GM21515 (cell line): ENCODE measurements around the gene TMEM117.
A peak's percentile ranks its signal among the peaks of the same experiment; 100 is the strongest.

ENCODE experiments used
- ATAC-seq: cut with Tn5 transposase; IDR thresholded peaks from one replicate; pipeline ENCODE4 v1.9.1; 2021; ENCODE audit not compliant: unreplicated experiment

Gene TMEM117

DNA sequence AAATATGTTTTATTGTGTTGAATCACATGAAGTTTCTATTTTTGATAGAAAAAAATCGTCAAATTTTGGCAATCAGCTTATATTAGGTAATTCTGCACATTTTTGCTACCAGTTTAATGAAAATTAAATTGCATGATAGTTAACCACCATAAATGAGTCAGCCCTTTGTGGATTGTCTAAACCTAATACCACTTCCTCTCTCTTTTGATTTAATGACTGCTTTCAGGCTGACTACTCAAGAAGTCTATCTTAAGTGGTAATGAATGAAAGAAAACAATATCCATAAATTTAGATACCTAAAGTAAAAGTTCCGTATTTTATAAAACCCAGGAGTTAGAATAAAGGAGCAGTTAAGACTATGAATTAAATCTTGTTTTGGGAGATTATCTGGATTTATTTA is 450.5 kb downstream of the TMEM117 start:
- ATAC-seq = no peak

DNA sequence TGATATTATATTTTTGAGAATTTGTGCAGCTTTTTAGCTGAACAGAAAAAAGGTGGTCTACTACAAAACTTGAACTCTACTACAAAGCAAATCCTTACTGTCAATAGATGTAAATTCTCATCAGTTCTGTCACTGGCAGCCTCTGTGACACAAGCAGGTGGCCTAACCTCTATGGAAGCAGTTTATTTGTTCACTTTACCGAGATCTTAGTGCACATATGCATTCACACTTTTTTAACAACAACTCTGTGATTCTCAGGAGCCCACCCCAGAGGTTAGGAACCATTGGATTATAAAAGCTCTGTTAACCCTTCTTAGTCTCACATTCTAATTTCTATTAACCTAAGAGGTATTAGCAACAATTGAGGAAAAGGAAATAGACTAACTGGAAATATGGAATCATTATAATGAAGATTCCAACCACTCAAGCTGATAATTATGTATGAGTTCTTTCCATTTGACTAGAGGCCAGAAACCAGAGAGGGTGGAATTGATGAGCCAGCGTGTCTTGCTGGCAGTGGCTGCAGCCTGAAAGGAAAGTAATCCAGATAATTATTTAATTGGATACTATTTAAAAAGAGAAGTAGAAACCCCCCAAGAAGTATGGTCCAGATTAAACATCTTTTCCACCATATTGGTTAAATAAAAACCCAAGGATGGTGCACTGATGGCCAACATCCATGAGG is 451.1 kb downstream of the TMEM117 start:
- ATAC-seq = no peak

DNA sequence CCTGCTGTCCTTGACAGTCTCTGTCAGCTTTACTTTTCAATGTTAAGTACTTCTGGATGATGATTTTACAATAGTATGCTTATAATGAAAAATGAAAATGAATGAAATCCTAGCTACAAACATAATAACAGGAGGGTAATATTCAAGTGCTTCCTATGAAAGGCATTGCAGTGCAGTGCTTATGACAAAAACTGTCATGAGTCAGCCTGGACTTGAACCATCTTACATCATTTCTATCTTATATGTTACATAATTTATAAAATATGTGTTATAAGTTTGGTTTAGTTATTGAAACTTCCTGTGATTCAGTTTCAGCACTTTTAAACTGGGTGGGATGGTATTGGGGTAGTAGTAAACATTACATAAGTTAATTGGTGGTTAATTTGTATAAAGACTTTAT is 451.7 kb downstream of the TMEM117 start:
- no peak for ATAC-seq

DNA sequence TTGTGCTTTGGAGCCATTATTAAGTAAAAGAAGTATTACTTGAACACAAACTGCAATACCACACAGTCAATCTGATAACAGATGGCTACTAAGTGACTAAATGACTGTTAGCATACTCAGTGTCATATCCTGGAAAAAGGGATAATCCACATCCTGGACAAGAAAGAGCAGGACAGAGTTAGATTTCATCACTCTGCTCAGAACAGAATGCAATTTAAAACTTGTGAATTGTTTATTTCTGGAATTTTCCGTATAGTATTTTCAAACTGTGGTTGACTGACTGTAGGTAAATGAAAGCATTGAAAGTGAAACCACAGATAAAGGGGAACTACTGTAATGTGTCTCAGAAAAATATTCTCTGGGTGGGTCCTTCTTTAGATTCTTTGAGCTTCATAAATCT is 458.8 kb downstream of the TMEM117 start:
- ATAC-seq = peak; percentile 93

DNA sequence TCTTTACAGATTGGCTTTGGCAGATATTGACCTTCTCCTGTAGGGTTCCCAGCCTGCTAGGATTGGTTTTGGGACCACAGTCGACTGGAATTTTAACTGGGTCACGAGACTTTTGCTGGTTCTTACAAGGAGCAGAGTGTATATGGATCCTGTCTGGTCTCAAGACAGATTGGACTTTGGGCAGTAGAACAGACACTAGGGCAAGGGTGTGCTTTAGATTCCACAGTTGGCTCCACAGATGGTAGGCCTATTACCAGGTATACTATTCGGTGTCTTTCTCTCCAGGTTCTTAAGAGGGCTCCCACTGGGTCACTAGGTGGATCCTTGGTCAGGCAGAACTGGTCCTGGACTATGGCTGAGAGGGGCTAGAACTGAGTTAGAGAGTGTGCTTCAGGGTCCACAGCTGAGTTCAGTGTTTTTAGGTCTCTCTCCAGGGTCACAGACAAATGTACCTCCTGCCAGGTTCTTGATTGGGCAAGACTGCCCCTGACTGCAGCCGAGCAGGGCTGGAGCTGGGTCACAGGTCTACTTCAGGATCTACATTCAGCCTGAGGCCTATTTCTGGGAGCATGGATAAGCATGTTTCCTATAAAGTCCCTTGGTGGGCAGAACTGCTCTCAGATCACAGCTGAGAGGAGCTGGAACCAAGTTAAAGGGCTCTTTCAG is 460.2 kb downstream of the TMEM117 start:
- no peak for ATAC-seq

DNA sequence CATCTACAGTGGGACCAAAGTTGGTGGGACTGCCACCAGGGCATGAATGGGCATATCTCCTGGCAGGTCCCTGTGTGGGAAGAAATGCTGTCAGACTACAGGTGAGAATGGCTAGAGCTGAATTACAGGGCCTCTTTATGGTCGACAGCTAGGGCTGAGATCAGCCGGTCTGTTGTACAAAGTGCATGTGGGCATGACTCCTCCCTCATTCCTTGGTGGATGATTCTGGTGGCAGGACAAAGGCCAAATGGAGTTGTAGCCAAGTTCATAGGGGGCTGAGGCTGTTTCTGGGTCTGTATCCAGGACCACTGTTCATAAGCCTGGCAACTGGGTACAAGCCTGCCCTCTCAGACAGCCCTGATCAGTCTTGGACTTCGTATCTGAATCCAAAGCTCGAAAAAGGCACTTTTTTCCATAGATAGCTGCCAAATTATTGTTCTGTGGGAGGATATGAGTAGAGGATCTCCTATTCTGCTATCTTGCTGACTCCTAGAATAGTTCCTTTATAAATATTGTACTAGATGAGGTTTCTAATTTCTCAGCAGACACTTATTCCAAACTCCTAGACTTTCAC is 460.8 kb downstream of the TMEM117 start:
- ATAC-seq = no peak

DNA sequence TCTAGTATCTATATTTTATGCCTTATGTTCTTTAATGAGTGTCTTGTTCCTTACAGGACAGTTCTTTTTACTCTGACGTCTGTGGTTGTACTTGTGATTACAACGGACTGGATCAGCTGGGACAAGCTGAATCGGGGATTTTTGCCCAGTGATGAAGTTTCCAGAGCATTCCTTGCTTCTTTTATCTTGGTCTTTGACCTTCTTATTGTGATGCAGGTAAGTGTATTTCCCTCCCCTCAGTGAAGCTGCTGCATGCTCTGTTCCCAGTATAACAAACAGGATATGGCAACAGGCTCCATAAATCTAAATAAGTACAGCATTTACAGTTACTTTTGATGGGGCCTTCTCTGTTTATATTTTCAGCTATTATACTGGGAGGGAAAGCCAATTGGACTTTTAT is 463.6 kb downstream of the TMEM117 start:
- ATAC-seq = no peak

DNA sequence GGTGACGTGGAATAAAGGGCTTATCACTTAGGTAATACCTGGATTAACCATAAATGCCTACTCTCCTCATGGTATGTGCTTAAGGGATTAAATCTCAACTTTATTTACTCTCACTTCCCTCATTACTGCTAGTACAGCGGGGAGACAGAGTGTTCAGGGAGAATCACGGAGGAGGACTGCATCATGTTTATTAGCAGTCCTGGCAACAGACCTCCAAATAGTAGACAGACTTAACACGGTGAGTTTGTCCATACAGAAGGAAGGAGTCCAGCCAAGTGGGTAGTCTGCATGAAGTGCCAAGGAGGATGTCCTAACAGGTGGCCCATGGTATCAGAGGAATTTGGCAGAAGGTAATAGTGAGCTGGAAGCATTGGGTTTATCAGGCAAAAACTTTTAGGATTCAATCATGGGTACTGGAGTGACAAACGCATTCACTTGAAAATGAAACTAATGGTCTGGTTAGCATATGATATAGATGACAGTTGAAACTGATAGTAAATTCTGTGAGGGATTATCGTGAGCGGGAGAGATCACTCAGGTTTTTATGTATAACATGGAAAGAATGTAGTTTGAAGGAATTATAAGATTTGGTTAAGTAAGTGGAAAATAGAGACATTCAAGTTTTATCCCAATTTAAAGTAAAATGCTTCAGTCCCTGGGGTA is 471.8 kb downstream of the TMEM117 start:
- ATAC-seq = peak; percentile 61

DNA sequence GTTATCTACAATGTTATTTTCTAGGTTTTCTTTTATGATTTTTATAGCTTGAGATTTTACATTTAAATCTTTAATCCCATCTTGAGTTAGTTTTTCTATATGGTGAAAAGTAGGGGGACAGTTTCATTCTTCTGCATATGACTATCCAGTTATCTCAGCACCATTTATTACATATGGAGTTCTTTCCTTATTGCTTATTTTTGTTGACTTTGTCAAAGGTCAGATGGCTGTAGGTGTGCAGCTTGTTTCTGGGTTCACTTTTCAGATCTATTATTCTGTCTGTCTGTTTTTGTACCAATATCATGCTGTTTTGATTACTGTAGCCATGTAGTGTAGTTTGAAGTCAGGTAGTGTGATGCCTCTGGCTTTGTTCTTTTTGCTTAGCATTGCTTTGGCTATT is 477.3 kb downstream of the TMEM117 start:
- ATAC-seq = no peak

DNA sequence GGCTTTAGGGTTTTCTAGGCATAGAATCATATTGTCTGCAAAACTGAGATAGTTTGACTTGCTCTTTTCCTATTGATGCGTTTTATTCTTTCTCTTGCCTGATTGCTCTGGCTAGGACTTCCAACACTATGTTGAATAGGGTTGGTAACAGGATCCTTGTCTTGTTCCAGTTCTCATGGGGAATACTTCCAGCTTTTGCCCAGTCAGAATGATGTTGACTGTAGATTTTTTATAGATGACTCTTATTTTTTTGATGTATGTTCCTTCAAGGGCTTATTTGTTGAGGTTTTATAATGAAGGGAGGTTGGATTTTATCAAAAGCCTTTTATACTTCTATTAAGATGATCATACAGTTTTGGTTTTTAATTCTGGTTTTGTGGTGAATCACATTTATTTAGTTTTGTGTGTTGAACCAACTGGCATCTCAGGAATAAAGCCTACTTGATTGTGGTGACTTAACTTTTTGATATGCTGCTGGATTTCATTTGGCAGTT is 478.2 kb downstream of the TMEM117 start:
- ATAC-seq = no peak

DNA sequence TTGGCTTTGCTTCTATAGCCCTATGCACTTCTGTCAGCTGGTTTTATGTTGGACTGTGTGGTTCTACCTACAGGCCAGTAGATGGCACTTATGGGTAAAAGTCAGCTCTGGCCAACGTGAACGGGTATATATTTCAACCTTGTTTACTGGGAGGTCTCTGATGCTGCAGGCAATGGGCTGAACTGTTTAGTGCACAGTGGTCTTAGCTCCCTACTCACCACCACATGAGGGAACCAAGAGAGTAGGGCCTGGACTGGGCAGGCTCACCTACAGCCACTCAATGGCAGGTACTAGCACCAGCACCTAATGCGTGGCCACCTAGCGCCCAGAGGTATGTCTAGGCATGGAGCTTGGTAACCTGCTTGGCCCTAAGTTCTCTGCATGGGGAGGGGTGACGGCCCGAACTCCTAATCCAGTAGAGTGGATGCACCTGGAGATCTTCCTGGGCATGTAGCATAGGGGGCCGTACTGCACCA is 481.8 kb downstream of the TMEM117 start:
- peak; percentile 78 for ATAC-seq

DNA sequence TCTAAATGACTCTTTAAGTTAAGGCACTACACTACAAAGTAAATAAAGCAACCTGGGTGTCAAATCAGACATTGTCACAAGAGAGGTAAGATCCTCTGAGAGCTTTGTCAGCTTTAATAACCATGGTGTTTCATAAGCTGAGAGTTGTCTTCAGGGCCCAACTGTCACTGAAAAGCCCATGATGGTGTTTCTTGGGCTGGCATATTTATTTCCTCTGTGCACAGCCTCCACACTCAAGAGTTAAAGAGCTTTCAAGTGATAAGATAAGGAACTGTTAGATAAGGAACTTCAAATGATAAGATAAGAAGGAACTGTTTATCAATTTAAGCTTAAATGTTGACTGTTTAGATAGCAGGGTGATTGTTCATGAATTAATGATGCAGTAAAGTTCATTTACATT is 495.4 kb downstream of the TMEM117 start:
- no peak for ATAC-seq

DNA sequence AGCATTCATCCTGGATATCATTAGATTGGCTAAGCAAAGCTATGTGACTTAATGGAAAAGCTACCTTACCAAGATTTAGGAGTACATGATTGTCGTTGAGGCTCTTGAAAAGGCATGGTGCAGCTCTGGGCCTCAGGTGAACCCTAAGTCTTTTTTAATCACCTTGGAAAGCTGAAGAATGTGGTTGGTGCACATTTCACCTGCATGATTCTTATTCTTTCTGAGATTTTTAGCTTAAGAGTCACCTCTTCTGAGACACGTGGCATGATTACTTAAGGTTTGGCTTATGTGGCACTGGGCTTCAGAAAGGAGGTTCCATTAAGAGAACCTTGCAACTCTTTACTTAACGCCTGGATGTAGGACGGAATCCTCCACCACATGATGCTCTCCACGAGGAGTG is 498.5 kb downstream of the TMEM117 start:
- ATAC-seq = no peak

DNA sequence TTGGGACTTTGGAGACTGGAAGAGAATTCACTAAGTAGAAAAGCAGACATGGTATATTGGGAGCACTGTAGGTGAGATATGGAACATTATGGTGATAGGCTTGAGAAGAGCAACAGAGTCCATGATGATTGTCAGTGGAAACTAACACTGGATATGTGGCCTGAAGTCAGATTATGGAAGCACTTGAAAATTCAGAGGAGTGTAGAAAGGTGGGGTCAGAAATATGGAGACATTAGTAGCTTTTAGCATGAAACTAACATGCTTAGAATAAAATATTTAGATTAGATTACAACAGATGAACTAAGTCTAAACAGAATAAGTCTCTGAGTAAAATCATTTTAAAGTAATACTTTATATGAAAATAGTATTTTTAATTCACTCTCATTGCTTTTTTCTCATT is 499.1 kb downstream of the TMEM117 start:
- ATAC-seq = no peak

DNA sequence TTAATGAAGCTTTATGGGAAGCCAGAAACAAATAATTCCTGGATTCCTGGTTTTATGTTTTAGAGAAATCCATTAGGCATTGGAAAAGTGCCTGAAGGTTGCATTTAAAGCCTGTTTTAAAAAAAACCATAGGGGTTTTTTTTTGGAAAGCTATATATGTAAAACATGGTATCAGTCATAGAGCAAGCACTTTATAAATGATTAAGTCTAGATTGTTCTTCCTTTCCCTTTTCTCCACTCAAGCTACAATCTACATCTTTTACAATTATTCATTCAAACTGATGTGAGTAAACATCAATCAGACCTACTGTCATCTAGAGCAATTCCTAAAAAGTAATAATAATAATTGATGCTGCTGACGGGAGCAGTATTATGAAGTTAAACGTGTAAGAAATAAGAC is 500.7 kb downstream of the TMEM117 start:
- ATAC-seq = no peak

DNA sequence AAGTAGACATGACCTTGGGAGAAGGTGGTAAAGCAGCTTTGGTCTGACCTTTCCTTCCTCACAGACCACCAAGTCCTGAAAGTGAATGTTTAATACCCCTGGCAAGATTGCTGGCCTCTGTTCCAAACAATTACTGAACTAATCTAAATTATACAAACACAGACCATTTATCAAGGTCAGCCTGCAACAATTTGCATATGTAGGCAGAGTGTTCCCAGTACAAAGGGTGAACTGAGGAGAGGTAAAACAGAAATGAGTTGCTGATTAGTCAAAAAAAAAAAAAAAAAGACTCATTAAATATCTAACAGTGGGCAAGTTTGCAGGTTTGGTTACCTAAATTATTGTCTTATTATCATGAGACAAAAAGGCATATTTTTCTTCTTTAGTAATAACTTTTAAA is 506.5 kb downstream of the TMEM117 start:
- ATAC-seq = no peak

DNA sequence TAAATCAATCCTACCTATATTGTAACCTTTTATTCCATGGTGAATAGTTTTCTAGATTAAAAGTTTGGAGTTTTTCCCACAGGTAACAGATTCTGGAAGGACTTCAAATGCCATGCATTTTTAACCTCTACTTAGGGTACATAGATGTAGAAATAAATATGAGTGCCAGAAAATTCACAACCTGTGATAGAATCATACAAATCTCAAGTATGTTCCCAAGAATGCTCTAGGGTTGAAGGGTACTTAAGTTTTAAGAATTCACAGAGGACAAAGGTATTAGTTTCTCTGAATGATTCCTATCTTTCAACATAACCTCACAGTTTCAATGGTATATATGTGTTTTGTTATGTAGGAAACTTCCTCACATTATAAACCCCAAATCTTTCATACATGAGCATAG is 511.3 kb downstream of the TMEM117 start:
- ATAC-seq = no peak

DNA sequence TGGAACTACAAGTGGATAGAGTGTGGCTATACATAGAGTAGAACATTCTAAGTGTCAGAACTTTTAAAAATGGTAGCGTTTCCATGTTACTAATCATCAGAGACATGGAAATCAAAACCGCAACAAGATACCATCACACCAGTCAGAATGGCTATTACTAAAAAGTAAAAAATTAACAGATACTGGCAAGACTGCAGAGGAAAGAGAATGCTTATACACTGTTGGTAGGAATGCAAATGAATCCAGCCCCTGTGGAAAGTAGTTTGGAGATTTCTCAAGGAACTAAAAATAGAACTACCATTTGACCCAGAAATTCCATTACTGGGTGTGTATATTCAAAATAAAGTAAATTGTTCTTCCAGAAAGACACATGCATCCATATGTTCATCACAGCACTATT is 521.6 kb downstream of the TMEM117 start:
- ATAC-seq = no peak

DNA sequence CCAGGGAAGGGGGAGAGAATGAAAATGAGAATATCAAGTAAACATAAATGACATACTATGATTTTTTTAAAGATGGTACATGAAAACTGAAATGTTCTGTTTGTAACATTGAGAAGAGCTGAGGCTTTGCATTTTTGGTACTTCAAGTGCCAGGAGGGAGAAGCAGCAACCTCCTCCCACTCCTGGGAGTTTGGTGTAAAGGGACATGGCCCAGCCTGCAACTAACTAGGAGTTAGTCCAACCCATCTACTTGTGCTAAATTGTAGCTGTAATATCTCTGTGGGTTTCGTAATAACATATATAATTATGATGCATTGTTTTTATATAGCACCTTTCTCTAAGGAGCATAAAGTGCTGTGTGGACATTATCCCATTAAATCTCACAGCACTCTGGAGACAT is 522.8 kb downstream of the TMEM117 start:
- ATAC-seq = no peak

DNA sequence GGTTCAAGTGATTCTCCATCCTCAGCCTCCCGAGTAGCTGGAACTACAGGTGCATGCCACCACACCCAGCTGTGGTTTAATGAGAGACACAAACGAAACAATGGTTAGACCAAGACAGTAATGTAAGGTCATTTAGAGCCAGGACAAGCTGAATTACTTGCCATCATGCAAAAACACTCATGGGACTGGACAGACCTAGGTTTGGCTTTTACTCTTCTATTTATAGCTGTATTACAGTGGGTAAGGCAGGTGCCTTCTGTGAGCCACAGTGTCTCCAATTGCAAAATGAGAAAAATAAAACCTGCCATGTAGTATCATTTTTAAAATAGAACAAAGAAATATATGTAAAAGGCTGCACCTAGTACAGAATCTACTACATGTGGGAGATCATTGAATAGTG is 527.1 kb downstream of the TMEM117 start:
- ATAC-seq = no peak

DNA sequence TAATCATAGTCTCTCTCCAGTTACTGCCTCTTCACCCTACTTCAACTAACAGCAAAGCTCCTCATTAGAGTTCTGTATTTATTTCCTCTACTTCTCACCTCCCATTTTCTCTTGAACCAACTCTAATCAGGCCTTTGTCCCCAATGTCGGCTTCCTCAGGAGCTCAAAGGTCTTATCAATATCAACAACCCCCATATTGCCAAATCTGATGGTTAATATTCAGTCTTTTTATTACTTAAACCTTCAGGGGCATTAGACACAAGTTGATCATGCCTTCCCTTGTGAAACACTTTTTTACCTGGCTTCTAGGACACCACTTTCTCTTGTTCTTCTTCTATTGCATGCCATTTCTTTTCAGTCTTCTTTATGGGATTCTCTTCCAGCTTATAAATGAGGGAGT is 531.3 kb downstream of the TMEM117 start:
- ATAC-seq = no peak

DNA sequence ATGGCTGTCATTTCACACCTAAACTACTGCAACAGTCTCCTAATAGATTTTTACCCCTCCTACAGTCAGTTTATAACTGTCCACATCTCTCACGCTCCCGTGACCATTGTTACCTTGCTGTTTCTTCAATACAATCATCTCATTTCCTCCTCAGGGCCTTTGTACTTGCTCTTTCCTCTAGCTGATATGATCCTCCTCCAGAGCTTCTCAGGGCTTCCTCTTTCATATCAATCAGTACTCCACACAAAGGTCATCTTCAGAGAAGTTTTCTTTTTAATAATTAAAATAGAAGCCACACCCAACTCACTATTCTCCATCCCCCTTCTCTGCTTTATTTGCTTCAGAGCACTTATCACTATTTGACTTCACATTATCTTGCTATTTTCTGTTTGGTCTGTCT is 532.0 kb downstream of the TMEM117 start:
- no peak for ATAC-seq
